CD4-positive, alpha-beta T cell treated with Interleukin-15 for 4 hours (primary cell): ENCODE measurements around the gene LRWD1.
"Not testable (repeated sequence)": the region's sequence is repeated elsewhere in the genome, so short reads cannot be mapped to it uniquely, and the experiment has no call there.

Source experiments
- DNase-seq: peaks from one replicate; pipeline ENCODE4 v3.0.0-alpha.2; 2020; ENCODE audit warnings: low spot score

LRWD1 gene

GRCh38 chr7:102468478-102469350 lies 3.9 kb downstream of the LRWD1 start:
- DNase-seq = no peak

GRCh38 chr7:102469351-102469971 lies 4.7 kb downstream of the LRWD1 start:
- DNase-seq = no peak

GRCh38 chr7:102469972-102470825 lies 5.4 kb downstream of the LRWD1 start:
- DNase-seq = no peak

GRCh38 chr7:102471791-102472125 lies 7.0 kb downstream of the LRWD1 start:
- DNase-seq = no peak

- no peak for DNase-seq
Measured at GRCh38 chr7:102472126-102473041, 7.6 kb downstream of the LRWD1 start.

GRCh38 chr7:102473271-102473991 lies 8.6 kb downstream of the LRWD1 start:
- no peak for DNase-seq

- DNase-seq = not testable (repeated sequence)
Measured at GRCh38 chr7:102474116-102474515, 9.3 kb downstream of the LRWD1 start.

- not testable (repeated sequence) for DNase-seq
Measured at GRCh38 chr7:102474736-102475435, 10.1 kb downstream of the LRWD1 start.

GRCh38 chr7:102478314-102479208 lies 13.8 kb downstream of the LRWD1 start, which contains the start of gene POLR2J:
POLR2J (minus strand) TSS chr7:102478922; CDS start chr7:102478860, 62 bp downstream.
- DNase-seq = peak; percentile 95

GRCh38 chr7:102479209-102479584 lies 14.4 kb downstream of the LRWD1 start:
- not testable (repeated sequence) for DNase-seq

- DNase-seq = peak; percentile 34
Measured at GRCh38 chr7:102479982-102480637, 15.3 kb downstream of the LRWD1 start.

GRCh38 chr7:102481962-102482361 lies 17.2 kb downstream of the LRWD1 start:
- DNase-seq = not testable (repeated sequence)

GRCh38 chr7:102484317-102484716 lies 19.5 kb downstream of the LRWD1 start:
- DNase-seq = not testable (repeated sequence)

- not testable (repeated sequence) for DNase-seq
Measured at GRCh38 chr7:102490529-102491075, 25.8 kb downstream of the LRWD1 start.

- DNase-seq = not testable (repeated sequence)
Measured at GRCh38 chr7:102493220-102493935, 28.6 kb downstream of the LRWD1 start.

GRCh38 chr7:102494026-102494425 lies 29.2 kb downstream of the LRWD1 start:
- peak; percentile 34 for DNase-seq

GRCh38 chr7:102494473-102495149 lies 29.8 kb downstream of the LRWD1 start:
- DNase-seq = not testable (repeated sequence)
